ENCODE results near the gene CUX1.

The CUX1 gene

GRCh38 chr7:101812595-101812994 is 4.8 kb upstream of the CUX1 start:
- no peaks in the 10 kb centered on the region for H3K27me3 ChIP-seq (replicated peaks; ENCODE audit: insufficient read depth, low read length)
- H3K9me2 ChIP-seq (replicated peaks; ENCODE audit: insufficient read depth, low read length): no peaks in the 10 kb centered on the region
- no peak overlapping the region for H3K27ac ChIP-seq (ENCODE audit: low read length)
- peaks cover 7% of the 10 kb centered on the region for H3K79me2 ChIP-seq (ENCODE audit: low read length)
- no peak overlapping the region for H3K4me2 ChIP-seq (ENCODE audit: low read depth, low read length)
- H2AFZ ChIP-seq (ENCODE audit: low read length): no peak overlapping the region
- peaks cover 9% of the 10 kb centered on the region for H3F3A ChIP-seq (ENCODE audit: insufficient read depth, low read length)
- no peaks in the 10 kb centered on the region for H4K20me1 ChIP-seq (ENCODE audit: insufficient read depth, low read length)
- no peak overlapping the region for H3K9ac ChIP-seq (ENCODE audit: low read length)
- no peaks in the 10 kb centered on the region for H3K4me1 ChIP-seq (ENCODE audit: low read length)
- H3K9me3 ChIP-seq (replicated peaks; ENCODE audit: insufficient read depth, low read length): no peaks in the 10 kb centered on the region
- H3K36me3 ChIP-seq (replicated peaks; ENCODE audit: insufficient read depth, low read length): no peaks in the 10 kb centered on the region
- no peak overlapping the region for H3K4me3 ChIP-seq (ENCODE audit: low read length)
- no peak for DNase-seq
- TF ChIP-seq EZH2phosphoT487 (IDR thresholded peaks at IDR 0.05; ENCODE audit: low read length): no peak
- TF ChIP-seq CTCF (IDR thresholded peaks at IDR 0.05; ENCODE audit: low read length): no peak
- TF ChIP-seq EZH2 (optimal IDR thresholded peaks at IDR 0.05; ENCODE audit: low read depth, low read length): no peak

- 0 out of 2 replicates have a peak, but pooled peaks cover 7% of the 10 kb centered on the region for H4K20me1 ChIP-seq (ENCODE audit: insufficient read depth, low read length)
- H3K9ac ChIP-seq (ENCODE audit: low read length): no peak overlapping the region
- TF ChIP-seq EZH2 (optimal IDR thresholded peaks at IDR 0.05; ENCODE audit: low read depth, low read length): no peak
- TF ChIP-seq EZH2phosphoT487 (IDR thresholded peaks at IDR 0.05; ENCODE audit: low read length): no peak
- TF ChIP-seq CTCF (IDR thresholded peaks at IDR 0.05; ENCODE audit: low read length): no peak
- DNase-seq: no peak
- H3K27me3 ChIP-seq (replicated peaks; ENCODE audit: insufficient read depth, low read length): no peaks in the 10 kb centered on the region
- H3K9me2 ChIP-seq (replicated peaks; ENCODE audit: insufficient read depth, low read length): no peaks in the 10 kb centered on the region
- no peak overlapping the region for H3K4me2 ChIP-seq (ENCODE audit: low read depth, low read length)
- no peaks in the 10 kb centered on the region for H3K4me1 ChIP-seq (ENCODE audit: low read length)
- H3K27ac ChIP-seq (ENCODE audit: low read length): no peak overlapping the region
- peaks cover 16% of the 10 kb centered on the region for H3K79me2 ChIP-seq (ENCODE audit: low read length)
- H3K9me3 ChIP-seq (replicated peaks; ENCODE audit: insufficient read depth, low read length): no peaks in the 10 kb centered on the region
- H2AFZ ChIP-seq (ENCODE audit: low read length): no peak overlapping the region
- peaks cover 9% of the 10 kb centered on the region for H3F3A ChIP-seq (ENCODE audit: insufficient read depth, low read length)
- no peaks in the 10 kb centered on the region for H3K36me3 ChIP-seq (replicated peaks; ENCODE audit: insufficient read depth, low read length)
- no peak overlapping the region for H3K4me3 ChIP-seq (ENCODE audit: low read length)
Measured at GRCh38 chr7:101813402-101814019, 3.9 kb upstream of the CUX1 start.

- Histone ChIP-seq H3K4me3 (ENCODE audit: low read length) (peak overlapping the region; percentile 91), H3K27ac (ENCODE audit: low read length) (no peak overlapping the region), H3K27me3 (replicated peaks; ENCODE audit: insufficient read depth, low read length) (no peaks in the 10 kb centered on the region), H3K9me2 (replicated peaks; ENCODE audit: insufficient read depth, low read length) (no peaks in the 10 kb centered on the region), H3K9ac (ENCODE audit: low read length) (peak overlapping the region; percentile 53; the same call in 1 of the 2 replicates), H3K4me2 (ENCODE audit: low read depth, low read length) (peak overlapping the region; percentile 96), H3F3A (ENCODE audit: insufficient read depth, low read length) (peaks cover 9% of the 10 kb centered on the region), H3K4me1 (ENCODE audit: low read length) (no peaks in the 10 kb centered on the region), H3K9me3 (replicated peaks; ENCODE audit: insufficient read depth, low read length) (no peaks in the 10 kb centered on the region), H3K79me2 (ENCODE audit: low read length) (peaks cover 24% of the 10 kb centered on the region), H2AFZ (ENCODE audit: low read length) (peak overlapping the region; percentile 98), H4K20me1 (ENCODE audit: insufficient read depth, low read length) (0 out of 2 replicates have a peak, but pooled peaks cover 12% of the 10 kb centered on the region), H3K36me3 (replicated peaks; ENCODE audit: insufficient read depth, low read length) (no peaks in the 10 kb centered on the region)
- TF ChIP-seq EZH2 (optimal IDR thresholded peaks at IDR 0.05; ENCODE audit: low read depth, low read length) (no peak), CTCF (IDR thresholded peaks at IDR 0.05; ENCODE audit: low read length) (peak; percentile 43)
- peak; percentile 78 for DNase-seq
Measured at GRCh38 chr7:101814081-101814990, 3.1 kb upstream of the CUX1 start.

All from MM.1S (cell line).